ENCODE measurements around the gene MAD1L1. TPM values are rescaled to one million over a fixed set of nuclear protein-coding genes. Genes with fewer than 3 reads are reported as not detected.
A peak's percentile ranks its signal among the peaks of the same experiment; 100 is the strongest.

The MAD1L1 gene
- total RNA-seq, 2 experiments from 2014 or later, result 157 to 160 TPM

DNA sequence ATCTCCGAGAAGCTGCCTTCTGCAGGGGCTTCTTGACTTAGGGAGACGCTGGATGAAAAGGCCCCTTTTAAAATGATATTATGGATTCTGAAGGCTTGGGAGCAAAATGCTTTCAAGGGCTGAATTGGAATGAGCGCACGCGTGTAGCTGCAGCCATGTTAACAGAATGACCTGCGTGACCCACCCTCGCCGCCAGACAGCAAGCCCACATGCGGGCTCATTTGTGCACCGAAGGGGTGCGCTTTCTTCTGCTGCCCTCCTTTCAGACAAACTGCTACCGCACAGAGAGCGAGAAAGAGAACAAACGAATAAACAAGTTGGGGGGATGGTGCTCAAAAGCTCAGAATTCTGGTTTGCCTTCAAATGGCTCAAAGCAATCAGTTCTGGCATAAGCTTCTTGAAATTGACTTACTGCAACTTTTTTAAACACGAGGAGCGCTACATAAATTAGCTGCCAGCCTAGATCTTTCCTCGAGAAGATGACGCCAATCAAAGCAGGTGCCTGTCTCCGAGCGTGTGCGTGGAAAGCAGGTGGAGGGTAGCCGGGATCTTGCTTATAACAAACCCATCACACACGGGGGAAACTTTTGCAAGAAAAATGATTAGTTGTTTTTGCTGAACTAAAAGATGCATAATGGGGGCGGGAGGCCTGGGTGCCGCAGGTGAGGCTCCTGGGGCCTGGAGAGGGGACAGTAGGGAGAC lies 268.4 kb downstream of the MAD1L1 start:
- H3K4me3 Mint-ChIP-seq, result no peak overlapping the region
- H3K36me3 Mint-ChIP-seq (ENCODE audit: low read depth), result peaks cover 41% of the 10 kb centered on the region
- peaks cover 3% of the 10 kb centered on the region for H3K36me3 ChIP-seq (ENCODE audit: insufficient read depth, low read length)
- no peaks in the 10 kb centered on the region for H3K27me3 Mint-ChIP-seq
- H3K4me1 Mint-ChIP-seq (ENCODE audit: low read depth), result peaks cover 10% of the 10 kb centered on the region
- ChIA-PET POLR2A (no interaction called here), CTCF (no interaction called here)
- no peak overlapping the region for H3K4me3 ChIP-seq (ENCODE audit: low read length)
- ATAC-seq (ENCODE audit: poor library complexity) (no peak), DNase-seq (no peak)
- intact Hi-C loops (cut with DNase I, micrococcal nuclease), result no loop called here
- H3K27ac ChIP-seq (ENCODE audit: low read depth in 1 of 2, low read length in 2 of 2), result no peak overlapping the region
- peaks cover 9% of the 10 kb centered on the region for H3K9me3 Mint-ChIP-seq
- no peaks in the 10 kb centered on the region for H3K4me1 ChIP-seq (ENCODE audit: insufficient read depth, low read length)
- no peaks in the 10 kb centered on the region for H3K27me3 ChIP-seq (ENCODE audit: control insufficient read depth in 1 of 2, insufficient read depth in 2 of 2, low read length in 2 of 2)
- peaks cover 7 to 9% of the 10 kb centered on the region in 2 experiments for H3K9me3 ChIP-seq (ENCODE audit: control insufficient read depth in 1 of 2, insufficient read depth in 1 of 2, low read length in 2 of 2)
- TF ChIP-seq CTCF (IDR thresholded peaks at IDR 0.05), result no peak
- no peak overlapping the region for H3K27ac Mint-ChIP-seq

GRCh38 chr7:1963575-1963974 lies 269.2 kb downstream of the MAD1L1 start:
- H3K36me3 ChIP-seq (ENCODE audit: insufficient read depth, low read length), result peaks cover 3% of the 10 kb centered on the region
- Mint-ChIP-seq H3K36me3 (ENCODE audit: low read depth) (peaks cover 45% of the 10 kb centered on the region), H3K27ac (no peak overlapping the region), H3K4me1 (ENCODE audit: low read depth) (peaks cover 9% of the 10 kb centered on the region), H3K4me3 (no peak overlapping the region), H3K9me3 (peaks cover 10% of the 10 kb centered on the region), H3K27me3 (no peaks in the 10 kb centered on the region)
- no peak for TF ChIP-seq CTCF (IDR thresholded peaks at IDR 0.05)
- intact Hi-C loops (cut with DNase I, micrococcal nuclease), result no loop called here
- no peaks in the 10 kb centered on the region for H3K27me3 ChIP-seq (ENCODE audit: control insufficient read depth in 1 of 2, insufficient read depth in 2 of 2, low read length in 2 of 2)
- POLR2A ChIA-PET, result no interaction called here
- no peak overlapping the region for H3K4me3 ChIP-seq (ENCODE audit: low read length)
- H3K4me1 ChIP-seq (ENCODE audit: insufficient read depth, low read length), result no peaks in the 10 kb centered on the region
- ATAC-seq (ENCODE audit: poor library complexity) (no peak), DNase-seq (peak in 1 of 14 experiments; percentile 2)
- no peak overlapping the region for H3K27ac ChIP-seq (ENCODE audit: low read depth in 1 of 2, low read length in 2 of 2)
- CTCF ChIA-PET, result no interaction called here
- H3K9me3 ChIP-seq (ENCODE audit: control insufficient read depth in 1 of 2, insufficient read depth in 1 of 2, low read length in 2 of 2), result peaks cover 7 to 12% of the 10 kb centered on the region in 2 experiments

DNA sequence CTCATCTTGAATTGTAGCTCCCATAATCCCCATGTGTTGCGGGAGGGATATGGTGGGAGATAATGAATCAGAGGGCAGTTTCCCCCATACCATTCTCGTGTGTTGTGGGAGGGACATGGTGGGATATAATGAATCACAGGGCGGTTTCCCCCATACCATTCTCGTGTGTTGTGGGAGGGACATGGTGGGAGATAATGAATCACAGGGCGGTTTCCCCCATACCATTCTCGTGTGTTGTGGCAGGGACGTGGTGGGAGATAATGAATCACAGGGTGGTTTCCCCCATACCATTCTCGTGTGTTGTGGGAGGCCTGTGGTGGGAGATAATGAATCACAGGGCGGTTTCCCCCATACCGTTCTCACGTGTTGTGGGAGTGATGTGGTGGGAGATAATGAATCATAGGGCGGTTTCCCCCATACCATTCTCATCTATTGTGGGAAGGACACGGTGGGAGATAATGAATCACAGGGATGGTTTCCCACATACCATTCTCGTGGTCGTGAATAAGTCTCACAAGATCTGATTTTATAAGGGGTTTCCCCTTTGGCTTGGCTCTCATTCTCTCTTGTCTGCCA lies 271.0 kb downstream of the MAD1L1 start:
- no peak overlapping the region for H3K4me3 ChIP-seq (ENCODE audit: low read length)
- ATAC-seq (ENCODE audit: poor library complexity), result peak; percentile 41
- TF ChIP-seq CTCF (IDR thresholded peaks at IDR 0.05), result no peak
- ChIA-PET CTCF (no interaction called here), POLR2A (no interaction called here)
- Mint-ChIP-seq H3K9me3 (peaks cover 12% of the 10 kb centered on the region), H3K36me3 (ENCODE audit: low read depth) (peaks cover 49% of the 10 kb centered on the region), H3K27ac (peak overlapping the region; percentile 77), H3K4me1 (ENCODE audit: low read depth) (peaks cover 9% of the 10 kb centered on the region), H3K27me3 (no peaks in the 10 kb centered on the region), H3K4me3 (peak overlapping the region; percentile 16)
- H3K27ac ChIP-seq (ENCODE audit: low read depth in 1 of 2, low read length in 2 of 2), result no peak overlapping the region
- intact Hi-C loops (cut with DNase I, micrococcal nuclease), result no loop called here
- H3K36me3 ChIP-seq (ENCODE audit: insufficient read depth, low read length), result peaks cover 1% of the 10 kb centered on the region
- peaks cover 7 to 24% of the 10 kb centered on the region in 2 experiments for H3K9me3 ChIP-seq (ENCODE audit: control insufficient read depth in 1 of 2, insufficient read depth in 1 of 2, low read length in 2 of 2)
- H3K4me1 ChIP-seq (ENCODE audit: insufficient read depth, low read length), result no peaks in the 10 kb centered on the region
- peak in 10 of 14 experiments; percentile 18 to 83 (median 33) for DNase-seq
- H3K27me3 ChIP-seq (ENCODE audit: control insufficient read depth in 1 of 2, insufficient read depth in 2 of 2, low read length in 2 of 2), result no peaks in the 10 kb centered on the region
